Effector memory CD8-positive, alpha-beta T cell (primary cell): ENCODE data around the gene ZNF407.

Experiments
- ATAC-seq: fragments of 150-1000 bp; cut with Tn5 transposase; replicated peaks from 2 replicates; pipeline ENCODE4 v1.10.0; 2021; ENCODE audit warnings: mild to moderate bottlenecking, moderate library complexity
- DNase-seq, 3 experiments: peaks; one replicate each; pipeline ENCODE4 v3.0.0; 2021
- H3K27ac Mint-ChIP-seq, 2 donors: one replicate each; pipeline ENCODE4 v1.8.0; 2022; ENCODE audit warnings: mild to moderate bottlenecking in 2 of 2, mixed read lengths in 2 of 2, moderate library complexity in 2 of 2
- H3K27me3 Mint-ChIP-seq, 2 donors: one replicate each; pipeline ENCODE4 v1.8.0; 2022; ENCODE audit warnings: mixed read lengths in 2 of 2
- H3K36me3 Mint-ChIP-seq: one replicate; pipeline ENCODE4 v1.8.0; 2022; ENCODE audit warnings: mild to moderate bottlenecking, moderate library complexity, mixed read lengths; ENCODE audit not compliant: insufficient read depth
- H3K4me1 Mint-ChIP-seq, 2 donors: one replicate each; pipeline ENCODE4 v1.8.0; 2022; ENCODE audit warnings: low read depth in 2 of 2, mixed read lengths in 2 of 2
- H3K4me3 Mint-ChIP-seq, 2 donors: one replicate each; pipeline ENCODE4 v1.8.0; 2022; ENCODE audit warnings: mild to moderate bottlenecking in 2 of 2, mixed read lengths in 2 of 2, moderate library complexity in 2 of 2
- H3K9me3 Mint-ChIP-seq, 2 donors: one replicate each; pipeline ENCODE4 v1.8.0; 2022; ENCODE audit warnings: mixed read lengths in 2 of 2

The ZNF407 gene

DNA sequence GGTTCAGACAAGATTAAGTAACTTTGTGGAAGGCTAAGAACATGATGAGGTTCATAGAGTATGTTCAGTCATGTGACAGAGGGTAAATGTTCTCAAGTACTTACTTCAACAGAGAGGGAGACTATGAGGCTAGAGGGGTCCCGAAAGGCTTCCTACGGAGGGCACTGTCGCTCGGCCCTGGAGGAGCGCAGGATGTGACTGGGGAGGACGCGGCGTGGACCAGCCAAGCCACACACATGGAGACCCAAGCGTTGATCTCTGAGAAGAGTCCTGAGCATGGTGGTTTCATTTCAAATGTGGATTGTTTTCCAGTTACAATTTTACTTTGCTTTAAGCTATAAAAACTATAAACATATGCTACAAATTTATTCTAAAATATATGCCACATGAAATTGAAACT lies 383.8 kb downstream of the ZNF407 start:
- DNase-seq (no peak), ATAC-seq (no peak)
- peaks cover 0 to 3% of the 10 kb centered on the region in 2 donors for H3K4me1 Mint-ChIP-seq
- no peaks in the 10 kb centered on the region for H3K36me3 Mint-ChIP-seq
- no peak overlapping the region for H3K4me3 Mint-ChIP-seq
- no peaks in the 10 kb centered on the region for H3K9me3 Mint-ChIP-seq
- H3K27ac Mint-ChIP-seq = no peak overlapping the region
- H3K27me3 Mint-ChIP-seq = no peaks in the 10 kb centered on the region

DNA sequence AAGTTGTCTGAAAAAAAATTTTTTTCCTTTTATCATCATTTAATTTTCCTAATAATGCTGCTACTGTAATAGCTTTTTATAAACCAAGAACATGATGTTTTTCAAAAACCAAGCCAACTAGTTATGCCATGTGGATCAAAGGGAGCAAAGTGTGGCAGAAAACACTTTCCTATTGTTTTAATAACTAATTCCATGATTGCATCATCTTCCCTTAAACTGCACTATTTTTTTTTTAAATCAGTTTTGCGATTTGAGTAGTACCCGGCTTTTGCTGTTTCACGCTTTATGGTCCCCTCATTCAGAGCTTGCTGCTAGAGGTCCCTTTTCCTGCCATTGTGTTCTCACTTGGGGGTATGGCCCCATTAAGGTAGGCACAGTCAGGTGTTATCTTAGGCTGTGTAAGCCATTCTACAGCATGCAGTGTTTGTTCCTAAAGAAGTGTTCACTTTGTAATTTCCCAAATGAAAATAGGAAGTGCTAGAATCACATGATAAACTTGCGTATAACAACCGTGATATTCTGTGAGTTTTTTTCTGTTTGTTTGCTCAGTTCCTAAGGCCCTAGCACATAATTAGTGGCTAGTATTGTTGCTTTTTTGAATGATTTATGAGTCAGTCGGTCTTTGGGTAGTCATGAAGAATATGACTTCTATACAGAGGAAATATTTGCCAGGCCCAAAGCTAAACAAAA lies 385.4 kb downstream of the ZNF407 start:
- peaks cover 3% of the 10 kb centered on the region in 2 donors for H3K4me1 Mint-ChIP-seq
- no peak overlapping the region for H3K4me3 Mint-ChIP-seq
- peak; percentile 29 for ATAC-seq
- H3K9me3 Mint-ChIP-seq = no peaks in the 10 kb centered on the region
- DNase-seq = no peak
- H3K36me3 Mint-ChIP-seq = no peaks in the 10 kb centered on the region
- no peaks in the 10 kb centered on the region for H3K27me3 Mint-ChIP-seq
- peak overlapping the region; percentile 46 for H3K27ac Mint-ChIP-seq

DNA sequence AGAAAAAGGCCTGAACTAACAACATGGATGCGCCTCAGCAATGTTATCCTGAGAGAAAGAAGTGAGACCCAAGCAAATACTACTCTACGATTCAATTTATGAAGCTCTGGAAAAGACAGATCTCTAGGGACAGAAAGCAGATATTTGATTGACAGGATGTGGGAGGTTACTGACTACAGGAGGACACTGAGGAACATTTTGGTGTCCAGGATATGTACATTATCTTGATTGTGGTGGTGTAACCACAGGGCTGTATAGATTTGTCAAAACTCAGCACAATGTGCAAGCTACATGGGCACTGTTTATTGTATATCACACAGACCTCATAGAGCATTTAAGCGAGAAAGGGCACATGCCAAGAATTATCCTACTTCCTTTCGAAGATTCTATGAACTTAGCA lies 391.5 kb downstream of the ZNF407 start:
- H3K27me3 Mint-ChIP-seq = no peaks in the 10 kb centered on the region
- H3K27ac Mint-ChIP-seq = no peak overlapping the region
- H3K9me3 Mint-ChIP-seq = no peaks in the 10 kb centered on the region
- ATAC-seq (no peak), DNase-seq (no peak)
- H3K4me1 Mint-ChIP-seq = peaks cover 37 to 44% of the 10 kb centered on the region in 2 donors
- H3K36me3 Mint-ChIP-seq = no peaks in the 10 kb centered on the region
- H3K4me3 Mint-ChIP-seq = peak overlapping the region in 1 of 2 donors; percentile 27

DNA sequence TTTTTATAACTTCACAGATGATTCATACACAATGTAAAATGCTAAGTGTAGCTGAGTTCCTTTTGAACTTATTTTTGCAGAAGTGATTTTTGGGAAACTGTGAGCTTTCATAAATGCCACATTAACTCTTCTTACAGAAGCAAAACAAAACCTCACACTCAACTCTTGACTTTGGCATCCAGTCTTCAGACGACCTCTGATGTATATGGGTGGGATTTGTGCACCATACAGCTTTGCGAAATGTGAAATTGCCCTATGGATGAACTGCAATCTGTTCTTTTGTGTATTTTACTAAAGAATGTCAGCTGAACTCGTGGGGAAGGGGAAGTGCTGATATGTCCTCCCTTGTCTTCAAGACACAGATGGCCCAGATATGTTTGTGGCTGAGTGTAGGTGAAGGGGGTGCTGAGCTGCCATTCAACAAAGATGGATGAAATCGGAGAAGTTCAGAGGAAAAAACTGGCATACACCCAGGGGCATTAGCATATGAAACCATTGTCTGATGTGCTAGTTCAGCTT lies 393.0 kb downstream of the ZNF407 start:
- ATAC-seq (no peak), DNase-seq (no peak)
- Mint-ChIP-seq H3K4me1 (peaks cover 50 to 58% of the 10 kb centered on the region in 2 donors), H3K36me3 (no peaks in the 10 kb centered on the region), H3K27me3 (no peaks in the 10 kb centered on the region), H3K27ac (peak overlapping the region; percentile 3 to 69), H3K4me3 (peak overlapping the region in 1 of 2 donors; percentile 52), H3K9me3 (no peaks in the 10 kb centered on the region)

DNA sequence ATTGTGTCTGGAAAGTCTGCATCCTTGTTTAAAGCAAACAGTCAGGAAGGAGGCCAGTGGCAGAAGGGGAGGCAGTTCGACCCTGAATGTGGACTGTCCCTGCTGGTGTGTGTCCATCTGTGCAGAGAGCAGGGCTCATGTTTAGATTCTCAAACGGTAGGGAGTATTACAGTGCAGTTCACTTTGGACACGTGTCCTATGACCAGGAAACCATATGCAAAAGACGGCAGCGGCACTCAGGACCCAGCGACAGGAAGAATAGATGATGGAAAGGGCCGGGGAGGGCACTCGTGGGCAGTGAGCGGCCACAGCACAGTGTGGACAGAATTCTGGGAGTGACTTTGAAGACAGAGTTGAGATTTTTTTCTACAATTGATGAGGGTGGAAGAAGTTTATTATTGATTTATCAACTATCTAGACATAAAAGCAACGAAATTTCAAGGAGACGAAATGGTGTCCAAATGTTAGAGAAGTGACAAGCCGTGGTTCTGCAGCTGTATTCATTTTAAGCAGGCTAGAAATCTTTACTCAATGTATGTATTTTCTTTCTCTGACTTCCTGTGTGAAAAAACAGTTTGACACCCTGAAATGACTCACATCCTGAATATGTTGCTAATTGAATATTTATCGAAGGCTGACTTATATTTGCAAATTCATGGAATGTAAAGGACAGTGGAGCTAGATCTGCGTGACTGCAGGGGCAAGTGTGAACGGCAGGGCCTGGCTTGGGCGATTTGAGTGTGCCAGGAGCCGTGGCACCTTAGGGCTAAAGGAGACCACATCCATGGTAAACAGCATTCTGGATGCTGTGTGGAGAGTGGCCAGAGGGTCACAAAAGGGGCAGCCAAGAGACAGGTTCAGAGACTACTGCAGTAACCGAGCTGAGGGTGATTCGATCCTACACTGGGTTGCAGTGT lies 397.1 kb downstream of the ZNF407 start:
- no peaks in the 10 kb centered on the region for H3K9me3 Mint-ChIP-seq
- peak overlapping the region; percentile 87 to 93 for H3K27ac Mint-ChIP-seq
- H3K27me3 Mint-ChIP-seq = no peaks in the 10 kb centered on the region
- H3K36me3 Mint-ChIP-seq = no peaks in the 10 kb centered on the region
- H3K4me1 Mint-ChIP-seq = peaks cover 50 to 71% of the 10 kb centered on the region in 2 donors
- peak overlapping the region; percentile 69 to 84 for H3K4me3 Mint-ChIP-seq
- peak; percentile 84 for ATAC-seq
- DNase-seq = peak; percentile 9 to 27 (median 11)

DNA sequence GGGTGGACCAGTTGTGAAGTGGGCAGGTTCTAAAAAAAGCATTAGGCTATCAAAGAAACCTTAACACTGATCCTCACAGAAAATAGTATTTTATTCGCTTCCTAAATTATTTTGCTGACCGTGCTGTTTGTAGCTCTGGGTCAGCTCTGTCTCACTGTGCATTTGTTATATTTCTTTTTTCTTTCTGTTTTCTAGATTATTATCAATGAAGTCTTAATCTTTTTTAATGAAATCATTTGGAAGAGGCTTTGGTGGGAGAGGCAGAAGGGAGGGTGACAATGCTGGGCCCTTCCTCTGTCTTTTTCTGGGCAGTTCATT lies 397.7 kb downstream of the ZNF407 start:
- DNase-seq (no peak), ATAC-seq (no peak)
- Mint-ChIP-seq H3K4me1 (peaks cover 48 to 67% of the 10 kb centered on the region in 2 donors), H3K9me3 (no peaks in the 10 kb centered on the region), H3K36me3 (no peaks in the 10 kb centered on the region), H3K27ac (peak overlapping the region; percentile 87 to 93), H3K27me3 (no peaks in the 10 kb centered on the region), H3K4me3 (peak overlapping the region; percentile 69 to 84)

DNA sequence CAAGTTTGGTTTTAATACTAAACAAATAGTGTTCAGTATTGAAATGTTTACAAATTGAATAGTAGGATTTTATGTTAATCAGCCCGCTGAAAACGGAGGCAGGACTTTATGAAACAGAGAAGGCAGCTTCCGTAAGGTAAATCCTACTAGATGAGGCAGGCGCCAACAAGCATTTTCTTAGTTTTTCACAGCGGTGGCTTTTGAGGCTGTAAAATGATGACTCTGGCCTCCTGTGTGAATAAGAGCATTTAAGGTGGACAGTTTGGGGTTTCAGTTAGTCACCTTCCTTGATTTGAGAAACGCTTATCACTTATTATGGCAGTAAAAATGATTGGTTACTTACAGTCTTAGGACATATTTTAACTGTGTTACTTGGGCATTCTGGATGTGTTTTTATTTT lies 398.4 kb downstream of the ZNF407 start:
- Mint-ChIP-seq H3K36me3 (no peaks in the 10 kb centered on the region), H3K4me1 (peaks cover 45 to 60% of the 10 kb centered on the region in 2 donors), H3K27me3 (no peaks in the 10 kb centered on the region), H3K9me3 (no peaks in the 10 kb centered on the region), H3K4me3 (peak overlapping the region; percentile 69 to 84), H3K27ac (peak overlapping the region; percentile 87 to 93)
- ATAC-seq (peak; percentile 55), DNase-seq (peak; percentile 23 to 39 (median 29))

DNA sequence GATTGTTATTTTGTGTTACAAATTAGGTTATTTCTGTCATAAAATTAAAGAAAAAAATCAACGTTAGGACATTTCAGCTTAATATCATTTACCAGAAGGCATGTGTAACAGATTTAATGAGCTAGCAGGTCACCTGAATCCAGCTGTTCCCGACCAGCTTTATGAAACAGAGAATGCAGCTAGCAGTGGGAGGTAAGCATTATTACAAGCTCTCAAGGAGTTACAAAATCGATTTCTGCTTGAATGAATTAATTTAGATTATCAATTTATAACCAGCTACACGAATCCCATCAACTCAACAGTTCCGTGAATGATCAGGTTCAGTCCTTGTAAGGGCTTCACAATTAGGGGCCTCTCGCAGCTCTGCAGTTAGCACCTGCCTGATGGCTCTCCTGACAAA lies 399.3 kb downstream of the ZNF407 start:
- ATAC-seq (no peak), DNase-seq (no peak)
- no peak overlapping the region for H3K4me3 Mint-ChIP-seq
- H3K27ac Mint-ChIP-seq = peak overlapping the region in 1 of 2 donors; percentile 38
- H3K4me1 Mint-ChIP-seq = peaks cover 40 to 52% of the 10 kb centered on the region in 2 donors
- H3K27me3 Mint-ChIP-seq = no peaks in the 10 kb centered on the region
- no peaks in the 10 kb centered on the region for H3K9me3 Mint-ChIP-seq
- no peaks in the 10 kb centered on the region for H3K36me3 Mint-ChIP-seq

DNA sequence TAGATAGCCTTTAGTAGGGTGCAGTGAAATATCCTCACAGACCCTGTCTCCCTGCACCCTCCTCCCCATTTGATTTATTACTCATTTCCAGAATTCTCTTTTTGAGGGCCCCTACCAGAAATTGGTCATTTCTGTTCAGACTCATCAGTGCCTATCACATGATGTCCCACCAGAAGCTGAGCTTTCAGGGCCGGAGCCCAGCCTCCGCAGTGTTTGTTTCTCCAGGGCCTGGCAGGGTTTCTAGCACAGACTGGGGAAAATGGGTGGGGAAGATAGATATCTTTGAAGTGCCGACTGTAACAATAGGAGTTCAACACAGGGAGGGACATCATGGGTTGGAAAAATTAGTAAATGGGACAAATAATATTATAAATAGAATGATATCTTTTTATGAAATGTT lies 403.2 kb downstream of the ZNF407 start:
- Mint-ChIP-seq H3K4me1 (peaks cover 10 to 19% of the 10 kb centered on the region in 2 donors), H3K4me3 (no peak overlapping the region), H3K9me3 (no peaks in the 10 kb centered on the region), H3K27me3 (no peaks in the 10 kb centered on the region), H3K36me3 (no peaks in the 10 kb centered on the region), H3K27ac (no peak overlapping the region)
- DNase-seq (no peak), ATAC-seq (no peak)

DNA sequence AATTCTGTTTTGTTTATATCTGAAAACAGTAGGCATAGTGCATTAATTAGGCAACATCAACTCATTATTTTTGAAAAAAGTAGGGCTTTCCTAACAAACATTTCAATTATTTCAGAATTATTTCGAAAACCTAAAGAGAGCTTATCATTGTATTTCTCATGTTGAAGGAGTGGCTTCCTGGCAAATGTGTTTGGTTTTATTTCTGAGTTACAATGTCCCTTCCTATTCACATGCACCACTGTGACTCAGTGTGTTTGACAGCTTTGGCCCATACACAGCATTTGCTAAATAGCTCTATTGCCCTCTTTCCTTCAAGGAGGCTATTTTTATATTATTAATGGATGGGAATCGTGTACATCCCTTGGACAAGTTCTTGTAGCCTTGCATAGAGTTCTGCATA lies 405.4 kb downstream of the ZNF407 start:
- ATAC-seq (no peak), DNase-seq (no peak)
- no peak overlapping the region for H3K4me3 Mint-ChIP-seq
- peak overlapping the region in 1 of 2 donors; percentile 58 for H3K27ac Mint-ChIP-seq
- no peaks in the 10 kb centered on the region for H3K9me3 Mint-ChIP-seq
- peaks cover 2 to 4% of the 10 kb centered on the region in 2 donors for H3K4me1 Mint-ChIP-seq
- no peaks in the 10 kb centered on the region for H3K36me3 Mint-ChIP-seq
- no peaks in the 10 kb centered on the region for H3K27me3 Mint-ChIP-seq

DNA sequence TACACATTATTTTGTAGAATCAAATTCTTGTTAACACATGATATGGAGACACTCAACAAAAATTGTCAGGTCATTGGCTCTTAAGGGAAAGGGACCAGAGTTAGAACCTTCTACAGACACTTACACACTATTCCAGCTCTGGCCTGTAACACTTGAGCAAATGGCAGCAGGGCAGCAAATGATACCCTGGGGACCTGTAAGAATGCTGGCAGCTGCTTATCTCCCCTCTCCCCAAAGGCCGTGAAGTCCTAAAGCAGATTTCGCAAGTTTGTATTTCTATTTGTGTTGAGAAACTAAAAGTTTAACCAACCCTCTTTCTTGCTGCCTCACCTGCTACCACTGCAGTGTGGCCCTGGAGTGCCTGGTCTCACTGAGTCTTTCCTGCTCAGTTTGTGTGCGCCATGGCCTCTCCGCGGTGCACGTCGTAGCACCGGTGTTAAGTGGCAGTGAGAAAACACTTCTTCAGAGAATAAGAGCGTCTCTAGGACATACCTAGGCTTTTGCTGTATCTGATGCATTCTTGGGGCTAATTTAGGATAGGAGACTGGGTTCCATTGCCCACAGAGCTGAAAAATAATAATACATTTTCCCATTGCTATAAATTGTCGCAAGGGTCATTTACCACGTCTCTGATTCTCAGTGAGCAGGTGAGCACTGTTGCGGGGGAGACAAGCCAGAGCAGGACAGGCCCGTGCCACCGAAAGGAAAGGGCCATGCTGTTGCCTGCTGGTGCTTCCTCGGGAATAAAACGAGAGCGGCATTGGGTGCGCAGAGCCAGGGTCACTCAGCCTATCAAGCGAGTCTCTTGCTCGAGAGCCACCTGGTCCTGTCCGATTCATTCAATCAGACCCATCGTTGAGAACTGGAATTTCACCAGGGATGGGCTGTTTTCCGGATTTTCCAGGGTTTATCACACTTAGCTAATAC lies 406.4 kb downstream of the ZNF407 start:
- Mint-ChIP-seq H3K9me3 (no peaks in the 10 kb centered on the region), H3K36me3 (no peaks in the 10 kb centered on the region), H3K4me1 (peaks cover 0 to 2% of the 10 kb centered on the region in 2 donors), H3K27me3 (no peaks in the 10 kb centered on the region), H3K27ac (peak overlapping the region in 1 of 2 donors; percentile 58), H3K4me3 (no peak overlapping the region)
- ATAC-seq (no peak), DNase-seq (no peak)

DNA sequence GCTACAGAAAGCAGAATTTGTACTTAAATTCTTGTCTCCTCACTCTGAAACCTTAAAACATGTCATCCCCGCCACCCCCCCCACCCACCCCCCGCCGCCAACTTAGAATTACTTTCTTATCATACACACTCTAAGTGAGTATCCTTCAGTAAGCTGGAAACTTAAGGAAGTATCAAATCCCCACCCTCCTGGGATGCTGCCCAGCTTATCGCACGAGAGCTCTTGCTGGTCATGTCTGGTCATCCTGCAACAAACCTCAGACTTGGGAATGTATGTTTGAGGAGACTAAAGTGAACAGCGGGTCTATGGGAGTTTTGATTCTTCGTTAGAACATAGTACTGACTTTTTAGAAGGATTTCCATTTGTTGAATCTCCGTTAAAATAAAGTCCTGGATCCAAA lies 408.0 kb downstream of the ZNF407 start:
- peaks cover 0 to 2% of the 10 kb centered on the region in 2 donors for H3K4me1 Mint-ChIP-seq
- DNase-seq (no peak), ATAC-seq (no peak)
- H3K27ac Mint-ChIP-seq = no peak overlapping the region
- no peaks in the 10 kb centered on the region for H3K9me3 Mint-ChIP-seq
- no peaks in the 10 kb centered on the region for H3K27me3 Mint-ChIP-seq
- no peak overlapping the region for H3K4me3 Mint-ChIP-seq
- H3K36me3 Mint-ChIP-seq = no peaks in the 10 kb centered on the region

DNA sequence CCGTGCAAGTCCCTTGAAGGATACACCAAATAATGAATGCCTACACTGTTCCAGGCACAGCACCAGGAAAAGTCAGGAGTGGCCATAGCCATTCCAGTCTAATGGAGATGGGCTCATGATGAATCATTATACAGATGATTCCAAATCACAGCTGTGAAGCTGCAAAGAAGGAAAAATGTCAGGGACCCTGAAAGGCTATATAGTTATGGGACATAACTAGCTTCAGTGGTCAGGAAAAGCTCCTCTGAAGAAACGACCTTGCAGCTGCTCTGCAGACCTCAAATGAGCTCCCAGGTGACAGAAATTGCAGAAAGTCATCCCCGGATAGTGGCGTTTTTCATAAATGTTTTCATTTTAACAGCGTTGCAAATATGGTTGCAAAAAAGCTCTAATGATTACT lies 410.5 kb downstream of the ZNF407 start:
- Mint-ChIP-seq H3K4me1 (peaks cover 0 to 2% of the 10 kb centered on the region in 2 donors), H3K36me3 (no peaks in the 10 kb centered on the region), H3K4me3 (no peak overlapping the region), H3K9me3 (no peaks in the 10 kb centered on the region), H3K27me3 (no peaks in the 10 kb centered on the region), H3K27ac (no peak overlapping the region)
- no peak for ATAC-seq
- DNase-seq = no peak
